Measurements from ENCODE around the gene CBLC.

- TF ChIP-seq CTCF (conservative IDR thresholded peaks at IDR 0.05 in 1 of 2, IDR thresholded peaks at IDR 0.05 in 1 of 2; ENCODE audit: extremely low read depth in 1 of 2, insufficient read depth in 1 of 2, low read depth in 1 of 2, low read length in 2 of 2), result no peak
- no peak for TF ChIP-seq EZH2 (IDR thresholded peaks at IDR 0.05; ENCODE audit: borderline replicate concordance, low read length)
Observed at GRCh38 chr19:44841231-44841630, 63.5 kb downstream of the CBLC start.

Data from mammary epithelial cell (primary cell).